Measurements from ENCODE around the gene ZCCHC7. TPM values are rescaled to one million over a fixed set of nuclear protein-coding genes. Genes with fewer than 3 reads are reported as not detected.

Gene ZCCHC7
- polyA plus RNA-seq, 1 donor from 2014 or later, result 10.9 TPM

- Histone ChIP-seq H4K20me1 (ENCODE audit: insufficient read depth) (no peaks in the 10 kb centered on the region), H3K4me2 (ENCODE audit: low read length) (no peak overlapping the region), H3K9me2 (ENCODE audit: insufficient read depth, low read length) (no peaks in the 10 kb centered on the region), H3K27ac (ENCODE audit: low read length) (no peak overlapping the region), H3K27me3 (ENCODE audit: insufficient read depth, low read depth, low read length) (no peaks in the 10 kb centered on the region), H3F3A (ENCODE audit: insufficient read depth, low read length, poor library complexity, severe bottlenecking) (no peaks in the 10 kb centered on the region), H3K4me3 (ENCODE audit: low read length) (no peak overlapping the region), H3K9ac (ENCODE audit: low read length) (no peak overlapping the region), H2AFZ (ENCODE audit: low read depth, low read length) (no peak overlapping the region), H3K36me3 (ENCODE audit: insufficient read depth, low read length) (no peaks in the 10 kb centered on the region), H3K79me2 (replicated peaks; ENCODE audit: insufficient read depth, low read length) (no peaks in the 10 kb centered on the region), H3K9me3 (ENCODE audit: low read length) (no peaks in the 10 kb centered on the region)
- TF ChIP-seq EZH2 (IDR thresholded peaks at IDR 0.05; ENCODE audit: borderline replicate concordance, insufficient read depth, low read length, poor library complexity, severe bottlenecking), result no peak
- no peak for TF ChIP-seq RAD21 (conservative IDR thresholded peaks at IDR 0.05)
- no peak for TF ChIP-seq SMC3 (conservative IDR thresholded peaks at IDR 0.05; ENCODE audit: poor library complexity)
- TF ChIP-seq TAF1 (IDR thresholded peaks at IDR 0.05; ENCODE audit: low read depth), result no peak
- TF ChIP-seq CTCF (IDR thresholded peaks at IDR 0.05; ENCODE audit: poor library complexity, severe bottlenecking), result no peak
- TF ChIP-seq EP300 (conservative IDR thresholded peaks at IDR 0.05; ENCODE audit: poor library complexity, severe bottlenecking), result no peak
- no peak for TF ChIP-seq POLR2AphosphoS5 (IDR thresholded peaks at IDR 0.05)
These were observed 19.6 kb upstream of the ZCCHC7 start for GRCh38 chr9:37100741-37101140.

- H4K20me1 ChIP-seq (ENCODE audit: insufficient read depth), result no peaks in the 10 kb centered on the region
- H3K27ac ChIP-seq (ENCODE audit: low read length), result no peak overlapping the region
- H3F3A ChIP-seq (ENCODE audit: insufficient read depth, low read length, poor library complexity, severe bottlenecking), result no peaks in the 10 kb centered on the region
- H3K27me3 ChIP-seq (ENCODE audit: insufficient read depth, low read depth, low read length), result no peaks in the 10 kb centered on the region
- H3K9me2 ChIP-seq (ENCODE audit: insufficient read depth, low read length), result no peaks in the 10 kb centered on the region
- H3K4me3 ChIP-seq (ENCODE audit: low read length), result no peak overlapping the region
- no peaks in the 10 kb centered on the region for H3K36me3 ChIP-seq (ENCODE audit: insufficient read depth, low read length)
- H3K79me2 ChIP-seq (replicated peaks; ENCODE audit: insufficient read depth, low read length), result no peaks in the 10 kb centered on the region
- no peak overlapping the region for H2AFZ ChIP-seq (ENCODE audit: low read depth, low read length)
- H3K4me2 ChIP-seq (ENCODE audit: low read length), result no peak overlapping the region
- no peak overlapping the region for H3K9ac ChIP-seq (ENCODE audit: low read length)
- H3K9me3 ChIP-seq (ENCODE audit: low read length), result no peaks in the 10 kb centered on the region
- TF ChIP-seq SMC3 (conservative IDR thresholded peaks at IDR 0.05; ENCODE audit: poor library complexity), result no peak
- no peak for TF ChIP-seq RAD21 (conservative IDR thresholded peaks at IDR 0.05)
These were observed 17.9 kb upstream of the ZCCHC7 start for GRCh38 chr9:37102486-37102885.

GRCh38 chr9:37104183-37104889 is 16.0 kb upstream of the ZCCHC7 start:
- Histone ChIP-seq H3K4me3 (ENCODE audit: low read length) (no peak overlapping the region), H3K9me2 (ENCODE audit: insufficient read depth, low read length) (no peaks in the 10 kb centered on the region), H3K36me3 (ENCODE audit: insufficient read depth, low read length) (no peaks in the 10 kb centered on the region), H3K27ac (ENCODE audit: low read length) (no peak overlapping the region), H2AFZ (ENCODE audit: low read depth, low read length) (no peak overlapping the region), H3K27me3 (ENCODE audit: insufficient read depth, low read depth, low read length) (no peaks in the 10 kb centered on the region), H3K9me3 (ENCODE audit: low read length) (peaks cover 4% of the 10 kb centered on the region), H4K20me1 (ENCODE audit: insufficient read depth) (no peaks in the 10 kb centered on the region), H3K9ac (ENCODE audit: low read length) (no peak overlapping the region), H3F3A (ENCODE audit: insufficient read depth, low read length, poor library complexity, severe bottlenecking) (no peaks in the 10 kb centered on the region), H3K79me2 (replicated peaks; ENCODE audit: insufficient read depth, low read length) (no peaks in the 10 kb centered on the region), H3K4me2 (ENCODE audit: low read length) (no peak overlapping the region)
- TF ChIP-seq MXI1 (conservative IDR thresholded peaks at IDR 0.05; ENCODE audit: poor library complexity, severe bottlenecking) (no peak), SMC3 (conservative IDR thresholded peaks at IDR 0.05; ENCODE audit: poor library complexity) (no peak), POLR2AphosphoS5 (IDR thresholded peaks at IDR 0.05) (no peak), EP300 (conservative IDR thresholded peaks at IDR 0.05; ENCODE audit: poor library complexity, severe bottlenecking) (no peak), RAD21 (conservative IDR thresholded peaks at IDR 0.05) (no peak), EZH2 (IDR thresholded peaks at IDR 0.05; ENCODE audit: borderline replicate concordance, insufficient read depth, low read length, poor library complexity, severe bottlenecking) (no peak), CTCF (IDR thresholded peaks at IDR 0.05; ENCODE audit: poor library complexity, severe bottlenecking) (no peak), REST (IDR thresholded peaks at IDR 0.05; ENCODE audit: borderline replicate concordance) (no peak), TAF1 (IDR thresholded peaks at IDR 0.05; ENCODE audit: low read depth) (no peak)

All from neural cell (in vitro differentiated cells).